GM19023 (cell line): Measurements from ENCODE around the gene TUBE1.
"Not testable (repeated sequence)": the region's sequence is repeated elsewhere in the genome, so short reads cannot be mapped to it uniquely, and the experiment has no call there.

Experiments
- ATAC-seq: cut with Tn5 transposase; IDR thresholded peaks from one replicate; pipeline ENCODE4 v1.9.1; 2021; ENCODE audit warnings: mild to moderate bottlenecking, moderate library complexity; ENCODE audit not compliant: unreplicated experiment

Gene TUBE1

GRCh38 chr6:112087136-112087911 lies at the start of gene TUBE1, which contains the start of gene FAM229B:
TUBE1 (minus strand) TSS chr6:112087482; CDS start chr6:112087434, 48 bp downstream.
FAM229B (plus strand) TSS chr6:112087591; CDS start chr6:112099284, 11,693 bp downstream.
- peak; percentile 98 for ATAC-seq

- no peak for ATAC-seq
Observed at GRCh38 chr6:112130878-112131277, 43.6 kb upstream of the TUBE1 start.

GRCh38 chr6:112128208-112128607 lies 40.9 kb upstream of the TUBE1 start:
- ATAC-seq: no peak

GRCh38 chr6:112123982-112124381 lies 36.7 kb upstream of the TUBE1 start:
- no peak for ATAC-seq

- no peak for ATAC-seq
Observed at GRCh38 chr6:112122756-112123155, 35.5 kb upstream of the TUBE1 start.

- ATAC-seq: no peak
Observed at GRCh38 chr6:112118034-112118433, 30.8 kb upstream of the TUBE1 start.

GRCh38 chr6:112117554-112117953 lies 30.3 kb upstream of the TUBE1 start:
- no peak for ATAC-seq

- ATAC-seq: no peak
Observed at GRCh38 chr6:112116221-112116620, 28.9 kb upstream of the TUBE1 start.

GRCh38 chr6:112114577-112115223 lies 27.4 kb upstream of the TUBE1 start:
- no peak for ATAC-seq

- no peak for ATAC-seq
Observed at GRCh38 chr6:112113918-112114317, 26.6 kb upstream of the TUBE1 start.

GRCh38 chr6:112113431-112113830 lies 26.1 kb upstream of the TUBE1 start:
- no peak for ATAC-seq

- ATAC-seq: no peak
Observed at GRCh38 chr6:112109262-112109661, 22.0 kb upstream of the TUBE1 start.

GRCh38 chr6:112106562-112106961 lies 19.3 kb upstream of the TUBE1 start:
- no peak for ATAC-seq

GRCh38 chr6:112106026-112106425 lies 18.7 kb upstream of the TUBE1 start:
- not testable (repeated sequence) for ATAC-seq

GRCh38 chr6:112100561-112100960 lies 13.3 kb upstream of the TUBE1 start:
- ATAC-seq: no peak

GRCh38 chr6:112096901-112097300 lies 9.6 kb upstream of the TUBE1 start:
- ATAC-seq: no peak

- ATAC-seq: peak; percentile 0
Observed at GRCh38 chr6:112087916-112088315, 634 bp upstream of the TUBE1 start.

GRCh38 chr6:112086744-112087135 lies 542 bp downstream of the TUBE1 start:
- peak; percentile 16 for ATAC-seq

GRCh38 chr6:112085286-112086065 lies 1.8 kb downstream of the TUBE1 start:
- no peak for ATAC-seq

GRCh38 chr6:112081569-112081968 lies 5.7 kb downstream of the TUBE1 start:
- no peak for ATAC-seq

GRCh38 chr6:112066606-112067005 lies 20.7 kb downstream of the TUBE1 start:
- no peak for ATAC-seq
